B cell (primary cell): ENCODE results near the gene ELK3. TPM values are rescaled to one million over a fixed set of nuclear protein-coding genes. Genes with fewer than 3 reads are reported as not detected.

Experiments used
- ATAC-seq: fragments of 200-7000 bp; cut with Tn5 transposase; one replicate; pipeline ENCODE4 v1.10.0; 2021; ENCODE audit warnings: low read depth, mild to moderate bottlenecking, moderate number of reproducible peaks, moderate library complexity
- CTCF ChIA-PET: fragments of 350-600 bp; sonication (Branson Sonifier 250); formaldehyde crosslinking; loops from one replicate; lab custom pipeline; 2021; ENCODE audit warnings: antibody characterized with exemption, inconsistent platforms; lab: Charles Lee
- POLR2A ChIA-PET: fragments of 350-600 bp; sonication (Branson Sonifier 250); formaldehyde crosslinking; loops from one replicate; lab custom pipeline; 2021; ENCODE audit warnings: antibody characterized with exemption; lab: Charles Lee
- DNase-seq: peaks from one replicate; pipeline ENCODE4 v3.0.0; 2013
- H2AFZ ChIP-seq: 2 replicates; pipeline ENCODE4 v1.6.1; 2012; ENCODE audit warnings: mild to moderate bottlenecking, low read depth, low read length; ENCODE audit not compliant: insufficient read depth, poor library complexity, severe bottlenecking
- H3K27ac ChIP-seq, 2 donors: 1 replicate in 1 of 2; 2 replicates in 1 of 2; pipeline ENCODE4 v1.5.1; 2012 to 2013; ENCODE audit warnings: low read length in 2 of 2, mild to moderate bottlenecking in 2 of 2, moderate library complexity in 1 of 2
- H3K27me3 ChIP-seq, 4 experiments: fragments of 200-600 bp in 1 of 4; sonication (generic) in 1 of 4; replicated peaks in 1 of 4; 1 replicate in 2 of 4; 2 replicates in 2 of 4; pipeline versions ENCODE4 v1.6.1 to v1.7.0; 2013 to 2016; ENCODE audit warnings: low read length in 3 of 4, mild to moderate bottlenecking in 2 of 4, mixed read lengths in 1 of 4, moderate library complexity in 1 of 4; ENCODE audit not compliant: insufficient read depth in 4 of 4, control insufficient read depth in 3 of 4; ENCODE audit errors: control extremely low read depth in 1 of 4
- H3K36me3 ChIP-seq, 2 experiments: replicated peaks in 1 of 2; 1 replicate in 1 of 2; 2 replicates in 1 of 2; pipeline versions ENCODE4 v1.6.1 to v1.7.1; 2013; ENCODE audit warnings: low read length in 1 of 2; ENCODE audit not compliant: insufficient read depth in 2 of 2, control insufficient read depth in 1 of 2; ENCODE audit errors: control extremely low read depth in 1 of 2, extremely low read depth in 1 of 2
- H3K4me1 ChIP-seq, 2 donors: fragments of 200-600 bp in 1 of 2; sonication (generic) in 1 of 2; 1 replicate in 1 of 2; 2 replicates in 1 of 2; pipeline versions ENCODE4 v1.5.1 to v1.6.1; 2013 to 2017; ENCODE audit warnings: low read length in 2 of 2; ENCODE audit not compliant: control insufficient read depth in 2 of 2, insufficient read depth in 2 of 2
- H3K4me2 ChIP-seq: replicated peaks from 2 replicates; pipeline ENCODE3; 2012; ENCODE audit warnings: mild to moderate bottlenecking, low read depth, low read length; ENCODE audit not compliant: poor library complexity, severe bottlenecking
- H3K4me3 ChIP-seq, 5 experiments: fragments of 200-600 bp in 1 of 5; sonication (generic) in 1 of 5; 1 replicate in 3 of 5; 2 replicates in 2 of 5; pipeline versions ENCODE4 v1.5.1 to v1.7.0; 2011 to 2016; ENCODE audit warnings: low read length in 4 of 5, mild to moderate bottlenecking in 4 of 5, low read depth in 2 of 5, control low read depth in 1 of 5, moderate library complexity in 1 of 5; ENCODE audit not compliant: insufficient read depth in 1 of 5; ENCODE audit errors: control extremely low read depth in 1 of 5, extremely low read depth in 1 of 5
- H3K79me2 ChIP-seq: fragments of 200-600 bp; sonication (generic); one replicate; pipeline ENCODE4 v1.6.0; 2016; ENCODE audit warnings: low read length; ENCODE audit not compliant: control insufficient read depth, insufficient read depth
- H3K9ac ChIP-seq: fragments of 200-600 bp; sonication (generic); 2 replicates; pipeline ENCODE4 v1.6.1; 2017; ENCODE audit warnings: mild to moderate bottlenecking, low read length, moderate library complexity
- H3K9me3 ChIP-seq, 3 donors: one replicate each; pipeline versions ENCODE4 v1.6.1 to v1.7.1; 2013; ENCODE audit warnings: low read length in 2 of 3; ENCODE audit not compliant: control insufficient read depth in 2 of 3, insufficient read depth in 1 of 3; ENCODE audit errors: control extremely low read depth in 1 of 3
- H4K20me1 ChIP-seq: 2 replicates; pipeline ENCODE4 v1.6.0; 2012; ENCODE audit warnings: mild to moderate bottlenecking, low read length; ENCODE audit not compliant: insufficient read depth, control insufficient read depth, poor library complexity, severe bottlenecking
- H3K27ac Mint-ChIP-seq: one replicate; pipeline ENCODE4 v1.8.0; 2021; ENCODE audit warnings: mixed read lengths
- H3K27me3 Mint-ChIP-seq: one replicate; pipeline ENCODE4 v1.8.0; 2021; ENCODE audit warnings: mixed read lengths
- H3K4me1 Mint-ChIP-seq: one replicate; pipeline ENCODE4 v1.8.0; 2021; ENCODE audit warnings: mixed read lengths
- H3K4me3 Mint-ChIP-seq: one replicate; pipeline ENCODE4 v1.8.0; 2021; ENCODE audit warnings: mixed read lengths
- H3K9me3 Mint-ChIP-seq: one replicate; pipeline ENCODE4 v1.8.0; 2022; ENCODE audit warnings: mixed read lengths; ENCODE audit not compliant: insufficient read depth
- EZH2 ChIP-seq: IDR thresholded peaks from 2 replicates; pipeline ENCODE4 v1.6.1; 2012; ENCODE audit warnings: borderline replicate concordance, low read depth, mild to moderate bottlenecking, moderate library complexity, low read length; ENCODE audit not compliant: insufficient read depth, poor library complexity, severe bottlenecking
- WGBS: methylation state at CpG from one replicate; pipeline ENCODE4 v1.1.5; 2013; ENCODE audit warnings: missing lambda C conversion rate; ENCODE audit not compliant: insufficient coverage; 5-methylcytosine and 5-hydroxymethylcytosine counted together
- intact Hi-C: fragments of 100-400 bp; cut with micrococcal nuclease; formaldehyde crosslinking; loops from one replicate; pipeline ENCODE4 v1.10.0; 2022
- polyA plus RNA-seq: library from polyadenylated mRNA; depleted of rRNA; stranded (reverse); fragments of >200 nt; gene quantifications from 2 replicates; pipeline ENCODE4 v1.2.3, GENCODE V29; 2012
- total RNA-seq, 2 donors: library from RNA; stranded (reverse); fragments of 120-200 nt in 1 of 2; gene quantifications; 1 replicate in 1 of 2; 2 replicates in 1 of 2; pipeline versions ENCODE4 v1.2.3 to v1.2.4, GENCODE V29; 2013 to 2022
- TF ChIP-seq, protein P1 (sequence below): fragments of 200-600 bp; IDR thresholded peaks from one replicate; pipeline ENCODE4 v1.8.0; 2022; ENCODE audit warnings: antibody characterized with exemption, mild to moderate bottlenecking

The ELK3 gene
- total and polyA plus RNA-seq, 2 donors (not counting 1 experiment from before 2014, with no cell fraction given), result 10.5 to 87.1 TPM

DNA sequence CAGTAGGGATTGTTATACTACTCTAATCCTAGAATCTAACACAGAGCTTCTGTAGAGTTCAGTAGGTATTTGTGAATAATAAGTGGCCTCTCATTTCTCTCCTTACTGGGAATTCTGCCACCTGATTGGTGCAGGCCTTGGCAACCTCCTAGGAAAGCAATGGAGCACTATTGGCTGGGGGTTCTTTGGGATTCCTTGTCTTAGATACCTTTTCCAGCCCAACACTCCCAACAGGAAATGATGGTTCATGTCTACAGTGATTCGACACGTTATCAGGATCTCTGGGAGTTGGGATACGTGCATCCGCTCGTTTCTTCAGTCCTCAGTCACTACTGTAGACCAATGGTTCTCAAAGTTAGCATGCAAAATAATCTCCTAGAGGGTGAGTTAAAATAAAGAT lies 67.4 kb downstream of the ELK3 start:
- CTCF ChIA-PET, result no interaction called here
- Histone ChIP-seq H3K4me2 (no peak overlapping the region), H3K9me3 (no peaks in the 10 kb centered on the region), H3K79me2 (peaks cover 7% of the 10 kb centered on the region), H3K9ac (no peak overlapping the region), H4K20me1 (peaks cover 12% of the 10 kb centered on the region), H3K27ac (no peak overlapping the region), H2AFZ (no peak overlapping the region), H3K4me1 (no peaks in the 10 kb centered on the region), H3K4me3 (no peak overlapping the region), H3K36me3 (peaks cover 0 to 47% of the 10 kb centered on the region in 2 experiments), H3K27me3 (no peaks in the 10 kb centered on the region)
- TF ChIP-seq EZH2, result no peak
- TF ChIP-seq, protein P1, sequence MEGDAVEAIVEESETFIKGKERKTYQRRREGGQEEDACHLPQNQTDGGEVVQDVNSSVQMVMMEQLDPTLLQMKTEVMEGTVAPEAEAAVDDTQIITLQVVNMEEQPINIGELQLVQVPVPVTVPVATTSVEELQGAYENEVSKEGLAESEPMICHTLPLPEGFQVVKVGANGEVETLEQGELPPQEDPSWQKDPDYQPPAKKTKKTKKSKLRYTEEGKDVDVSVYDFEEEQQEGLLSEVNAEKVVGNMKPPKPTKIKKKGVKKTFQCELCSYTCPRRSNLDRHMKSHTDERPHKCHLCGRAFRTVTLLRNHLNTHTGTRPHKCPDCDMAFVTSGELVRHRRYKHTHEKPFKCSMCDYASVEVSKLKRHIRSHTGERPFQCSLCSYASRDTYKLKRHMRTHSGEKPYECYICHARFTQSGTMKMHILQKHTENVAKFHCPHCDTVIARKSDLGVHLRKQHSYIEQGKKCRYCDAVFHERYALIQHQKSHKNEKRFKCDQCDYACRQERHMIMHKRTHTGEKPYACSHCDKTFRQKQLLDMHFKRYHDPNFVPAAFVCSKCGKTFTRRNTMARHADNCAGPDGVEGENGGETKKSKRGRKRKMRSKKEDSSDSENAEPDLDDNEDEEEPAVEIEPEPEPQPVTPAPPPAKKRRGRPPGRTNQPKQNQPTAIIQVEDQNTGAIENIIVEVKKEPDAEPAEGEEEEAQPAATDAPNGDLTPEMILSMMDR, result no peak
- no peak overlapping the region for H3K27ac Mint-ChIP-seq
- intact Hi-C loops, result no loop called here
- no peaks in the 10 kb centered on the region for H3K4me1 Mint-ChIP-seq
- DNase-seq (no peak), ATAC-seq (no peak)
- no CpG with 5 or more reads among the region's 5 CpGs for WGBS
- no peaks in the 10 kb centered on the region for H3K27me3 Mint-ChIP-seq
- H3K4me3 Mint-ChIP-seq, result no peak overlapping the region
- H3K9me3 Mint-ChIP-seq, result no peaks in the 10 kb centered on the region
- POLR2A ChIA-PET, result no interaction called here

DNA sequence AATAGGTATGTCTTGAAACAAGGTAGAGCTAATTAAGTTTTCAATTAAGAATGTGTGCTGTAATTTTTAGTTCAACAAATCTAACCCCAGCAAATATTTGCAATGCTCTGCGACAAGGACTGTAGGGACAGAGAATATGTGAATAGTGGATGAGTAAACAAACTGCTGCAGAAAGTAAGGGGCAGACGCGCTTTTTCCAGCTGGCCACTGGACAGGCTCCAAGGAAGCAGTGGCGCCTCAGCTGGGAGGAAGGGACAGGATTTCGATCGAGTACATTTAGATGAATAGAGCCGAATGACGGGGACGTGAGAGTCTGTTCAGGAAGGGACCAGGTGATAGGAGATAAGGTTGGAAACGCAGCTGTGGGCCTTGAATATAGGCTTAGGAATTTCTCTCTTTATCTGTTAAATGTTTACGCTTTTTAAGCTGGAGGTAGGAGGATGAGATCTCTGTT lies 69.3 kb downstream of the ELK3 start:
- TF ChIP-seq, protein P1, result no peak
- TF ChIP-seq EZH2, result no peak
- H3K36me3 ChIP-seq, result peaks cover 6 to 58% of the 10 kb centered on the region in 2 experiments

More for the DNA sequence above, 69.3 kb downstream of the ELK3 start:
- Mint-ChIP-seq H3K27ac (no peak overlapping the region), H3K4me3 (no peak overlapping the region), H3K9me3 (no peaks in the 10 kb centered on the region), H3K4me1 (no peaks in the 10 kb centered on the region), H3K27me3 (no peaks in the 10 kb centered on the region)
- H3K27me3 ChIP-seq, result no peaks in the 10 kb centered on the region
- no peaks in the 10 kb centered on the region for H3K4me1 ChIP-seq
- H2AFZ ChIP-seq, result no peak overlapping the region
- H3K27ac ChIP-seq, result no peak overlapping the region
- ATAC-seq (no peak), DNase-seq (no peak)
- no peaks in the 10 kb centered on the region for H3K9me3 ChIP-seq
- H4K20me1 ChIP-seq, result peaks cover 4% of the 10 kb centered on the region
- 89% methylated on average over 10 of the region's 11 CpGs for WGBS
- H3K4me2 ChIP-seq, result no peak overlapping the region
- intact Hi-C loops, result no loop called here
- no peak overlapping the region for H3K9ac ChIP-seq
- ChIA-PET POLR2A (no interaction called here), CTCF (no interaction called here)
- no peak overlapping the region for H3K4me3 ChIP-seq
- H3K79me2 ChIP-seq, result peaks cover 3% of the 10 kb centered on the region
